ENCODE measurements around the gene ZSWIM5.

- TF ChIP-seq GABPA (IDR thresholded peaks at IDR 0.05; ENCODE audit: low read depth) (no peak), CTCF (IDR thresholded peaks at IDR 0.05; ENCODE audit: insufficient read depth, low read length) (no peak), REST (IDR thresholded peaks at IDR 0.05; ENCODE audit: insufficient replicate concordance, low read depth) (no peak), POLR2AphosphoS5 (IDR thresholded peaks at IDR 0.05; ENCODE audit: low read depth) (no peak)
Measured at GRCh38 chr1:45112661-45113060, 93.7 kb downstream of the ZSWIM5 start.
